Erythroblast (primary cell): ENCODE data around the gene CDKN1A.

ENCODE experiments used
- GATA1 ChIP-seq: IDR thresholded peaks from 2 replicates; pipeline ENCODE4 v1.6.1; 2011; ENCODE audit warnings: low read depth, mild to moderate bottlenecking, control low read depth, low read length, moderate library complexity
- POLR2A ChIP-seq: IDR thresholded peaks from 2 replicates; pipeline ENCODE4 v1.6.1; 2011; ENCODE audit warnings: mild to moderate bottlenecking, low read length

DNA sequence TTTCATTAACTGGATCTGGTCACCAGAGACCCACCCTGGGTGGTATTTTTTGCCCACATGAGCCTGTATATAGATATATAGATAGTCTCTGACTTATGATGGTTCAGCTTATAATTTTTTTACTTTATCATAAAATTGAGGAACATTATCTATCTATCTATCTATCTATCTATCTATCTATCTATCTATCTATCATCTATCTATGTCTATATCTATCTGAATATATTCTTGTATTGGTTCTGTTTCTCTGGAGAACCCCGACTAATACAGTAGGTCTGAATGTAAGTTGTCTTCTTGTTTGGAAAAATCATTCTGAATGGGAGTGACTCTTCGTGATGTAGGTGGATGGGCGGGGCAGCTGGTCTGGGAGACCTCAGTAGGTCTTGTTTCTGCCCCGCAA, 13.3 kb upstream of the CDKN1A start:
- TF ChIP-seq POLR2A (no peak), GATA1 (no peak)
